Fibroblast of gingiva (primary cell): ENCODE results near the gene TTLL8.
"Not testable (repeated sequence)": the region's sequence is repeated elsewhere in the genome, so short reads cannot be mapped to it uniquely, and the experiment has no call there.

Source experiments
- DNase-seq: peaks from one replicate; pipeline ENCODE4 v3.0.0-alpha.2; 2011; ENCODE audit warnings: low read depth

Gene TTLL8

DNA sequence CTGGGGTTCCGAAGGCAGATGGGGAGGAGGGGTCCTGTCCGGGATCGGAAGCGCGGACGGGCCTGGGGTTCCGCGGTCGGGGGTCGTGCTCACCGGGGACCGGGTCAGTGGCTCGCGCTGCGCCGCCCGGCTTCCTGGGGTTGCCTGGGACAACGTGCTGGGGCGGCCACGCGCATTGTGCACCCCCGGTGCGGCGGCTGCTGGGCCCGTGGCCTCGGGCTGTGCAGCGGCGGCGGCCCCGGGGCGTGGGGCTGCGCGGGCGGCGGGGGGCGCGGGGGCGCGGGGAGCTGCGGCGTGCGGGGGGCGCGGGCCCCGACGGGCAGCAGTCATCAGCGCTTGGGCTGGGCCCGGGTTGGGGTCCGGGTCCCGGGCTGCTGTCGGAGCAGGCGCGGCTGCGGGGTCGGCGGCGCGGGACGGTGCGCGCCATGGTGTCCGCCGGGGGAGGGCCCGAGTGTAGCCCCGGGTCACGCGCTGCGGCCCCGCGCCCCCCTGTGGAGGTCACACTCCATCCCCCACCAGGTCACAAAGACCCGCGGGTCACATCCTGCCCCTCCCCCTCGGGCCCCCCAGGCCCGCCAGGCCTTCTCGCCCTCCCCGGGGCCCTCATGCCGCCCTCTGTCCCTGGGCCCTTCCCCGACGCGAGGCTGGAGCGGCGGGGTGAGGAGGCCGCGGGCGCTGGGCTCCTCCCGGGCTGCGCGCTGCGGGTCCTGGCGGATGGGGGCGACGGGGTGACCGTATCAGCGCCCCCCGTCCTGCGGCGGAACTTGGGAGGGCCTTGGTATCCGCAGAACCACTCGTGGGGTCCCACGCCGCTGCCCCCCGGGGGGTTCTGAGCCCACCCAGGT is at the start of gene TTLL8:
TSS of gene TTLL8 (minus strand) at position 238 of the 845 bp plus-strand sequence.
- DNase-seq: no peak

- DNase-seq: no peak
Measured at GRCh38 chr22:50107529-50107928, 49.4 kb upstream of the TTLL8 start.

DNA sequence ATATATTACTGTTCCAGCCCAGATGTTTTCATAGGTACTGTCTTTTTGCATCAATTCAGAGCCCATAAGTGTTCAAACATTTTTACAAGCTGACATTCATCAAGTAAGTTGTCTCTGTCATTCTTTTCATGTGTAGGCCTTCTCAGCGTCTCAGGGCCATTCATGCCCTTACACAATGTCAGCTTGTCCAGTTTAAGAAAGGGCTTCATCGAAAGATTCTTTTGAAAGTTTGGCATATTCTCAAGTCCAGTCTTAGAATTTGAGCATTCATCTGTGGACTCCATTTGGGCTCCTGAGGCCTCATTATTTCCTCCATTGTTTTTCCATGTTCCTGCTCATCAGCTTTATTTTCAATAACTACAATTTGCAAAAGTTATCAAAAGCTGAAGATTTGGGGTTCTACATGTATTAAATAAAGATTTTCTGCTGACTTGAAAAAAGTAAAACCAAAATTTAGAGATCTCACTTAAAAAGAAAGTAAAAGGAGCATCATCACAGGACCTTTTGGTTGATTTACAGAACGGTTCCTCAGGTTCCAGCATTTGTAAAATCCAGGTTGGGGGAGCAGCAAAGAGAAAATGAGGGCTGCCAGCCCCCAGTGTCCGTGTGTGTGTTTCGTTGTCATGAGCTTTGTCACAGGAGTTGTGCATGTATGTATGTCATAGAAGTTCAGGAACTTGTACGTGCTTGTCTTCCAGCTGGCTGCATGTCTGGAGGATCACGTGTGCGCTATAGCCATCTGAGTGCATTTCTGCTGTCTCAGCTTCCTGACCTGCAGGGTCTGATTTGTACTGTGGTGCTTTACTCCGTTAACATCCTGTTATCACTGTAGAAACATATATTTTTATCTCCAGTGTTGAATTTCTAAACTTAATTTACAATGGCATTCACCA is 47.4 kb upstream of the TTLL8 start:
- DNase-seq: no peak

GRCh38 chr22:50104141-50104544 is 46.0 kb upstream of the TTLL8 start:
- DNase-seq: no peak

GRCh38 chr22:50102946-50103345 is 44.8 kb upstream of the TTLL8 start:
- DNase-seq: no peak

GRCh38 chr22:50101870-50102565 is 43.9 kb upstream of the TTLL8 start:
- DNase-seq: no peak

DNA sequence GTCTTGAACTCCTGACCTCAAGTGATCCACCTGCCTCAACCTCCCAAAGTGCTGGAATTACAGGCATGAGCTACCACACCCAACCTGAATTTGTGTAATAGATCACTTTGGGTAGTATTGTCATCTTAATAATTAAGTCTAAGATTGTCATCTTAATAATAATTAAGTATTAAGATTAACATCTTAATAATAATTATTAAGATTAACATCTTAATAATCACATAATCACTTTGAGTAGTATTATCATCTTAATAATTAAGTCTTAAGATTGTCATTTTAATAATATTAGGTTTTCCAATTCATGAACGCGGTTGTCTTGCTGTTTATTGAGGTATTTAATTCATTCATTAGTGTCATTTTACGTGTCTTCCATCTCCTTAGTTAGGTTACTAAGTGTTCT is 40.0 kb upstream of the TTLL8 start:
- DNase-seq: no peak

- no peak for DNase-seq
Measured at GRCh38 chr22:50092342-50092741, 34.2 kb upstream of the TTLL8 start.

DNA sequence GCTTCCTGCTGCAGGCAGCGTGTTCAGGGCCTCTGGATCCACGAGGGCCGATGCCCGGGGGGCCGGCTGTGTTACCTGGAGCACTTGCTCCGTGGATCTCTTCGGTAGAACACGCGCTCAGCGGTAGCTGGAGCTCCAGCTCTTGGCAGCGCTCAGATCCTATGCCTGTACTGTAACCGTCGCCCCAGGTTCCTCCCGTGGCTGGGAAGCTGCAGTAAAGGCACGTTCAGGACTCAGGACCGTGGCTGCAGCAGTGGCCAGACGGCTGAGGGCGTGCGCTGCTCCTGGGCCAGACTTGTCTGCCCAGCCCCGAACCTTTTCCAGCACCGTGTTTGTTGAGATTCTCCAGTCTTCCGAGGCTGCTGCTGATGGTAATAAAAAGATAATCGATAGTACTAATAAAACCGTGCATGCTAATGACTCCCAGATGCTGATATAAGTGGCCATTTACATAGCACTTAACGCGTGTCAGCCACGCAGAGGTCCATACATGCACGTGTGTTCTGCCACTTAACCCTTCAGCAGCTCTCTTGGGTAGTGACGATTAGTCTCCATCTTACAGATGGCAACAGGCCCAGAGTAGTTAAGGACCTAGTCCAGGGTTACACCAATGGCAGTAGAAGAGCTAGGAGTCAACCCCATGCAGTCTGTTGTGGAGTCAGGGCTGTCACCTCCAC is 33.1 kb upstream of the TTLL8 start:
- no peak for DNase-seq

DNA sequence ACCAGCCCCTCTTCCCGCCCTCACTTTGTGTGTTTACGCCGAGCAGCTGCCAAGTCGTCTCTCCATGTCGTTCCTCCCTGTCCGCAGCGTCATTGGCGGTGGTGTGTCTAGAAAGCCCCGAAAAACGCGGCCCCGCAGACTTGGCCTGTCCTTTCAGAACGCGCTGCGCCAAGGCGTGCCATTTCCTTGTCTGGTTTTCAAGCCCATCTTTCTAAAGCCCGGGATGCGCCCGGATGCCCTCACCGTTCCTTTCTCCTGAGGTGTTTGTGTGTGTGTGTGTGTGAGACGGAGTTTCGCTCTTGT is 32.3 kb upstream of the TTLL8 start:
- no peak for DNase-seq

- no peak for DNase-seq
Measured at GRCh38 chr22:50089682-50090411, 31.7 kb upstream of the TTLL8 start, which contains the start of gene MOV10L1. MOV10L1 (plus strand) TSS chr22:50090006; CDS start chr22:50090089, 83 bp downstream.

GRCh38 chr22:50089231-50089630 is 31.1 kb upstream of the TTLL8 start:
- no peak for DNase-seq

- DNase-seq: no peak
Measured at GRCh38 chr22:50088096-50088495, 30.0 kb upstream of the TTLL8 start.

DNA sequence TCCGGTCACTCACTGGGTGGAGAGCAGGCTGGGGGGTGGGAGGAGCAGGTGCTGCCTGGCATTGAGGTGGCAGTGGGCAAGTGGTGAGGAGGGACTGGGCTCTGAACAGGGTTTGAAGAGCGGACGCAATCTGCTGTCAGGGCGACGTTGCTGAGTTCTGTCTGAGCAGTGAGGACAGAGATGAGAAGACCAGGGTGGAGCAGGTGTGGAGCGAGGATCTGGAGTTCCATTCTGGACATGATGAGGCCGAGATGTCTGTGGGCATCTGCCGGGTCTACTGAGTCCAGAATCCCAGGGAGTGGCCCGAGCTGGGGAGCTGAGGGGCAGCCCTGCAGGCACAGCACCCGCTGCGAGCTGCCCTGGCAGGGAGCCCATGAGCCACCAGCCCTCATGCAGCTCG is 29.5 kb upstream of the TTLL8 start:
- no peak for DNase-seq

DNA sequence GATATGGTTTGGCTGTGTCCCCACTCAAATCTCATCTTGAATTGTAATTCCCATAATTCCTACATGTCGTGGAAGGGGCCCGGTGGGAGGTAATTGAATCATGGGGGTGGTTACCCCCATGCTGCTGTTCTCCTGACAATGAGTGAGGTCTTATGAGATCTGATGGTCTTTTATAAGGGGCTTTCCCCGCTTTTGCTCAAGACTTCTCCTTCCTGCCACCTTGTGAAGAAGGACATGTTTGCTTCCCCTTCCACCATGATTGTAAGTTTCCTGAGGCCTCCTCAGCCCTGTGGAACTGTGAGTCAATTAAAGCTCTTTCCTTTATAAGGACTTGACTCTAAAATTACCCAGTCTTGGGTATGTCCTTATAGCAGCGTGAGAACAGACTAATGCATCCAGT is 28.9 kb upstream of the TTLL8 start:
- DNase-seq: not testable (repeated sequence)

DNA sequence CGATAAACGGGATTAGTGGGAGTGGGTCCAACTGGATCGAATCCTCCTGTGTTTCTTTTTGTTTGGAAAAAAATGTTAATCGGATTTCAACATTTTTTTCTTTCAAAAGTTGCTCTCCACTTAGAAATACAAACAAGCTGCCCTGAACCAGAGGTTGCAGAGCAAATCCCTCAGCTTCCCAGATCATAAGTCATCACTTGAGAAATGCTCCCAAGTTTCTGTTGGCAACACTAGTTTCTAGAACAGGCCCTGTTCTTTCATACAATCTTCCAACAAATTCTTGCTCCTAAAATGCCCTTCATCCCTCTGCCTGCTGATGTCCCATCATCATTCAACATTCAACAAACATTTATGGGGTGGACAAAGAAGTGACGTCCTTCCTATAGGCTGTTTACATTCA is 28.4 kb upstream of the TTLL8 start:
- DNase-seq: peak; percentile 44

- DNase-seq: no peak
Measured at GRCh38 chr22:50085211-50085972, 27.3 kb upstream of the TTLL8 start, which contains the start of gene MLC1. MLC1 (minus strand) TSS chr22:50085426; CDS start chr22:50084902, 524 bp downstream.

- DNase-seq: no peak
Measured at GRCh38 chr22:50084614-50085021, 26.5 kb upstream of the TTLL8 start.

GRCh38 chr22:50084080-50084477 is 26.0 kb upstream of the TTLL8 start:
- no peak for DNase-seq

DNA sequence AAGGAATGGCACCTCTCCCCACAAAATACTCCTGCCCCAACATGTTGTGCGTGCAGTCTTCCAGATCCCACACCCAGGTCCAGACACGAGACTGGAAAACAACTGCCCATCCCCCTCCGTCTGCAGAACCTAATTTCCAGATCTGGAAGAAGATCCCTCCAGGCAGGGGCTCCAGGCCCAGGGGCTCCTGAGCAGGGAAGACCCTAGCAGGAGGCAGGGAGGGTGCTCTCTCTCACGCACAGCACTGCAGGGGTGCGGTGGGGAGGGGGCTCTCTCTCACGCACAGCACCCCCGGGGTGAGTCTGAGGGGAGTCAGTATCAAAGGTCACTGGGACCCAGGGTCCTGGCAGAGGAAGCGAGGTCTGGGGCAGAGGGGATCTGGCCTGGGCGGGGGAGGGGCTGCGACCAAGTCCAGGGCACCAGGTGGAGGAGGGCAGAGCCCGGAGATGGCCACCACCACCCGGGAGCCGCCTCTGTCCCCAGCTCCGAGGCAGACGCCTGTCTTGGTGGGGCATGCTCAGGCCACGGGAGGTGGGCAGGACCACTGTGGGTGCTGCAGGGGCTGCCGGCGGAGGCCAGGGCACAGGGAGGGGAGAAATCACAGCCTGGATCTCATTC is 25.5 kb upstream of the TTLL8 start:
- DNase-seq: no peak
